Loucy (cell line): ENCODE data around the gene BAG3.

ENCODE experiments used
- H2AFZ ChIP-seq: fragments of 200-600 bp; sonication (generic); 2 replicates; pipeline ENCODE4 v1.6.0; 2016; ENCODE audit warnings: antibody characterized with exemption, mild to moderate bottlenecking, low read length, moderate library complexity
- H3F3A ChIP-seq: fragments of 200-600 bp; 2 replicates; pipeline ENCODE4 v1.6.0; 2016; ENCODE audit warnings: antibody characterized with exemption, low read depth, mild to moderate bottlenecking
- H3K27me3 ChIP-seq: fragments of 200-600 bp; sonication (generic); 2 replicates; pipeline ENCODE4 v1.6.1; 2014; ENCODE audit warnings: low read length, mild to moderate bottlenecking; ENCODE audit not compliant: insufficient read depth, poor library complexity, severe bottlenecking
- H3K36me3 ChIP-seq: fragments of 200-600 bp; sonication (generic); 2 replicates; pipeline ENCODE4 v1.6.1; 2016; ENCODE audit warnings: low read length; ENCODE audit not compliant: insufficient read depth
- H3K4me1 ChIP-seq: fragments of 200-600 bp; sonication (generic); 2 replicates; pipeline ENCODE4 v1.5.1; 2014; ENCODE audit warnings: low read length, mild to moderate bottlenecking; ENCODE audit not compliant: insufficient read depth, poor library complexity, severe bottlenecking
- H3K4me2 ChIP-seq: fragments of 200-600 bp; sonication (generic); 2 replicates; pipeline ENCODE4 v1.6.0; 2014; ENCODE audit warnings: antibody characterized with exemption, low read length, low read depth, mild to moderate bottlenecking; ENCODE audit not compliant: poor library complexity, severe bottlenecking
- H3K4me3 ChIP-seq: fragments of 200-600 bp; sonication (generic); 2 replicates; pipeline ENCODE4 v1.5.1; 2014; ENCODE audit warnings: low read length, mild to moderate bottlenecking, mixed read lengths; ENCODE audit not compliant: poor library complexity, severe bottlenecking
- H3K79me2 ChIP-seq: fragments of 200-600 bp; sonication (generic); 2 replicates; pipeline ENCODE4 v1.6.1; 2014; ENCODE audit warnings: low read length; ENCODE audit not compliant: insufficient read depth
- H3K9ac ChIP-seq: fragments of 200-600 bp; sonication (generic); 2 replicates; pipeline ENCODE4 v1.6.0; 2014; ENCODE audit warnings: mild to moderate bottlenecking, low read depth, low read length, moderate library complexity; ENCODE audit not compliant: poor library complexity, severe bottlenecking
- H3K9me2 ChIP-seq: fragments of 200-600 bp; sonication (generic); replicated peaks from 2 replicates; pipeline ENCODE4 v1.6.1; 2016; ENCODE audit warnings: low read depth, low read length, mixed read lengths
- H3K9me3 ChIP-seq: fragments of 200-600 bp; sonication (generic); 2 replicates; pipeline ENCODE4 v1.6.1; 2014; ENCODE audit warnings: mild to moderate bottlenecking, antibody characterized with exemption, low read length, low read depth; ENCODE audit not compliant: insufficient read depth
- H4K20me1 ChIP-seq: fragments of 200-600 bp; sonication (generic); 2 replicates; pipeline ENCODE4 v1.6.0; 2014; ENCODE audit warnings: antibody characterized with exemption, low read length, mild to moderate bottlenecking; ENCODE audit not compliant: insufficient read depth, poor library complexity, severe bottlenecking
- EZH2phosphoT487 ChIP-seq: fragments of 200-600 bp; IDR thresholded peaks from 2 replicates; pipeline ENCODE4 v1.6.1; 2018; ENCODE audit warnings: antibody characterized with exemption, mild to moderate bottlenecking, moderate library complexity, borderline replicate concordance
- TF ChIP-seq, protein P1 (sequence below): fragments of 200-600 bp; sonication (generic); conservative IDR thresholded peaks from 2 replicates; pipeline ENCODE4 v1.5.1; 2014; ENCODE audit warnings: mild to moderate bottlenecking, antibody characterized with exemption, low read length

BAG3 gene

DNA sequence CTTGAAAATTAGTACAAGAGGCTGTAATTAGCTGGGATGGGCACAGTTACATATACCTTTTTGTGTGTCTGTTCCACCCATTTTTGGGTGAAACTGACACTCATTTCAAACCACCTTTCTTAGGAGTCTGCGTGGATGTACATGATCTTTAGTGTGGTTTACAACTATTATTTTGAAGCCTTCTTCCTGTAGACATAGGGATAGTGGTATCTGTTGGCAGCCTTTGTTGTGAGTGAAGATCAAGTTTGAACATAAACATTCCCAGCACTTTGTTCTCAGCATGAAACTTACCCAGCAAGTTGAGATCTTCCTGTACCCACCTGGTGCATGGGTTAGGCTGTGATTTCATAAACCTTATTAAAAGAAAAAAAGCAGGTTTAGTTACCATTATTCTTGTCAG is 2.0 kb downstream of the BAG3 start:
- H3K4me1 ChIP-seq, result peaks cover 47% of the 10 kb centered on the region
- H4K20me1 ChIP-seq, result peaks cover 22% of the 10 kb centered on the region
- peaks cover 69% of the 10 kb centered on the region for H3K79me2 ChIP-seq
- peak overlapping the region; percentile 69 for H3K9ac ChIP-seq
- 0 out of 2 replicates have a peak, but pooled peaks cover 5% of the 10 kb centered on the region for H3F3A ChIP-seq
- H3K9me2 ChIP-seq, result no peaks in the 10 kb centered on the region
- TF ChIP-seq, protein P1, sequence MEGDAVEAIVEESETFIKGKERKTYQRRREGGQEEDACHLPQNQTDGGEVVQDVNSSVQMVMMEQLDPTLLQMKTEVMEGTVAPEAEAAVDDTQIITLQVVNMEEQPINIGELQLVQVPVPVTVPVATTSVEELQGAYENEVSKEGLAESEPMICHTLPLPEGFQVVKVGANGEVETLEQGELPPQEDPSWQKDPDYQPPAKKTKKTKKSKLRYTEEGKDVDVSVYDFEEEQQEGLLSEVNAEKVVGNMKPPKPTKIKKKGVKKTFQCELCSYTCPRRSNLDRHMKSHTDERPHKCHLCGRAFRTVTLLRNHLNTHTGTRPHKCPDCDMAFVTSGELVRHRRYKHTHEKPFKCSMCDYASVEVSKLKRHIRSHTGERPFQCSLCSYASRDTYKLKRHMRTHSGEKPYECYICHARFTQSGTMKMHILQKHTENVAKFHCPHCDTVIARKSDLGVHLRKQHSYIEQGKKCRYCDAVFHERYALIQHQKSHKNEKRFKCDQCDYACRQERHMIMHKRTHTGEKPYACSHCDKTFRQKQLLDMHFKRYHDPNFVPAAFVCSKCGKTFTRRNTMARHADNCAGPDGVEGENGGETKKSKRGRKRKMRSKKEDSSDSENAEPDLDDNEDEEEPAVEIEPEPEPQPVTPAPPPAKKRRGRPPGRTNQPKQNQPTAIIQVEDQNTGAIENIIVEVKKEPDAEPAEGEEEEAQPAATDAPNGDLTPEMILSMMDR, result no peak
- no peak for TF ChIP-seq EZH2phosphoT487
- H3K27me3 ChIP-seq, result no peaks in the 10 kb centered on the region
- H3K9me3 ChIP-seq, result no peaks in the 10 kb centered on the region
- H3K4me2 ChIP-seq, result peak overlapping the region; percentile 98
- H2AFZ ChIP-seq, result no peak overlapping the region
- peak overlapping the region; percentile 87 for H3K4me3 ChIP-seq
- peaks cover 4% of the 10 kb centered on the region; the same call in 1 of the 2 replicates for H3K36me3 ChIP-seq

DNA sequence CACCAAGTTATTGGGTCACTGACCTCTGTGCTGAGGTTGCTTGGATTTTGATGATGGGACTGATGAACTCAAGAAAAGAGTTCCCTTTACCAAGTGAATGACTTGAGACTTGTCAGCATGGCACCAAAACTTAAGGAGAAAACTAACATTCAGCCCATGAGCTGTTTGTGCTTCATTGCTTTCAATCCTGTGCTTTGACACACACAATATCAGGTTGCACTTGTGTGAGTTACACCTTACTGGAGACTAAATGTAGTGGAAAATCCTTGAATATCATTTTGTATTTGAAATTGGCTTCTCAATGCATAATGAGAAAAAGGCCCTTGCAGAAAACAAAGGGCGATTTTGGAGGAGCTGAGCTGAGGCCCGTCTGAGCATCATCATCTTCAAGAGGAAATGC is 2.7 kb downstream of the BAG3 start:
- peak overlapping the region; percentile 87 for H3K4me3 ChIP-seq
- H3K4me2 ChIP-seq, result peak overlapping the region; percentile 98
- peaks cover 4% of the 10 kb centered on the region; the same call in 1 of the 2 replicates for H3K36me3 ChIP-seq
- TF ChIP-seq, protein P1, result no peak
- no peak for TF ChIP-seq EZH2phosphoT487
- H3K27me3 ChIP-seq, result no peaks in the 10 kb centered on the region
- H3K9me3 ChIP-seq, result no peaks in the 10 kb centered on the region
- H3K9ac ChIP-seq, result peak overlapping the region; percentile 69
- no peaks in the 10 kb centered on the region for H3K9me2 ChIP-seq
- H4K20me1 ChIP-seq, result peaks cover 25% of the 10 kb centered on the region
- H3K4me1 ChIP-seq, result peaks cover 47% of the 10 kb centered on the region
- peaks cover 76% of the 10 kb centered on the region for H3K79me2 ChIP-seq
- no peak overlapping the region for H2AFZ ChIP-seq
- 0 out of 2 replicates have a peak, but pooled peaks cover 5% of the 10 kb centered on the region for H3F3A ChIP-seq

- no peak overlapping the region for H2AFZ ChIP-seq
- H3K27me3 ChIP-seq, result no peaks in the 10 kb centered on the region
- H3K36me3 ChIP-seq, result peaks cover 4% of the 10 kb centered on the region; the same call in 1 of the 2 replicates
- 0 out of 2 replicates have a peak, but pooled peaks cover 5% of the 10 kb centered on the region for H3F3A ChIP-seq
- TF ChIP-seq, protein P1, result no peak
- TF ChIP-seq EZH2phosphoT487, result no peak
- H4K20me1 ChIP-seq, result peaks cover 28% of the 10 kb centered on the region
- H3K9me3 ChIP-seq, result no peaks in the 10 kb centered on the region
- peak overlapping the region; percentile 98 for H3K4me2 ChIP-seq
- H3K9ac ChIP-seq, result peak overlapping the region; percentile 50
- H3K79me2 ChIP-seq, result peaks cover 82% of the 10 kb centered on the region
- H3K9me2 ChIP-seq, result no peaks in the 10 kb centered on the region
- H3K4me3 ChIP-seq, result peak overlapping the region; percentile 87
- H3K4me1 ChIP-seq, result peaks cover 47% of the 10 kb centered on the region
Observed at GRCh38 chr10:119654540-119654939, 3.4 kb downstream of the BAG3 start.
